NCI-H2196 (cell line): ENCODE results near the gene SLC6A7.

Source experiments
- DNase-seq: peaks from one replicate; lab custom pipeline; 2025; ENCODE audit not compliant: unreplicated experiment; lab: John Stamatoyannopoulos, UW

The SLC6A7 gene

GRCh38 chr5:150155258-150156026 lies 34.4 kb upstream of the SLC6A7 start, which contains the start of gene PDGFRB:
Gene PDGFRB (minus strand): TSS chr5:150155845. CDS start chr5:150137047, 18,798 bp downstream.
- DNase-seq = peak; percentile 30

- DNase-seq = no peak
Measured at GRCh38 chr5:150156027-150156368, 33.9 kb upstream of the SLC6A7 start.

- DNase-seq = no peak
Measured at GRCh38 chr5:150156540-150156939, 33.3 kb upstream of the SLC6A7 start.

- no peak for DNase-seq
Measured at GRCh38 chr5:150157168-150157567, 32.7 kb upstream of the SLC6A7 start.

GRCh38 chr5:150158170-150158949 lies 31.5 kb upstream of the SLC6A7 start:
- DNase-seq = no peak

- no peak for DNase-seq
Measured at GRCh38 chr5:150159031-150159430, 30.8 kb upstream of the SLC6A7 start.

GRCh38 chr5:150159741-150160179 lies 30.1 kb upstream of the SLC6A7 start:
- no peak for DNase-seq

GRCh38 chr5:150160448-150161081 lies 29.3 kb upstream of the SLC6A7 start:
- no peak for DNase-seq

GRCh38 chr5:150161242-150162141 lies 28.4 kb upstream of the SLC6A7 start:
- DNase-seq = peak; percentile 82

GRCh38 chr5:150162142-150162513 lies 27.7 kb upstream of the SLC6A7 start:
- DNase-seq = no peak

- DNase-seq = peak; percentile 2
Measured at GRCh38 chr5:150163035-150163434, 26.8 kb upstream of the SLC6A7 start.

GRCh38 chr5:150163547-150164059 lies 26.3 kb upstream of the SLC6A7 start:
- DNase-seq = no peak

GRCh38 chr5:150164211-150164980 lies 25.5 kb upstream of the SLC6A7 start:
- no peak for DNase-seq

- DNase-seq = no peak
Measured at GRCh38 chr5:150166037-150166649, 23.7 kb upstream of the SLC6A7 start.

GRCh38 chr5:150166650-150167511 lies 23.0 kb upstream of the SLC6A7 start, which contains the start of gene CDX1:
Gene CDX1 (plus strand): TSS chr5:150166778. CDS start chr5:150166877, 99 bp downstream.
- no peak for DNase-seq

- DNase-seq = no peak
Measured at GRCh38 chr5:150167512-150167850, 22.4 kb upstream of the SLC6A7 start.

GRCh38 chr5:150167908-150168307 lies 22.0 kb upstream of the SLC6A7 start:
- DNase-seq = no peak

- no peak for DNase-seq
Measured at GRCh38 chr5:150168864-150169263, 21.0 kb upstream of the SLC6A7 start.
